ENCODE measurements around the gene VRK1. TPM values are rescaled to one million over a fixed set of nuclear protein-coding genes. Genes with fewer than 3 reads are reported as not detected.

VRK1 gene
- total and polyA plus RNA-seq, 9 donors, result 7.8 to 31.7 (median 16.9) TPM

DNA sequence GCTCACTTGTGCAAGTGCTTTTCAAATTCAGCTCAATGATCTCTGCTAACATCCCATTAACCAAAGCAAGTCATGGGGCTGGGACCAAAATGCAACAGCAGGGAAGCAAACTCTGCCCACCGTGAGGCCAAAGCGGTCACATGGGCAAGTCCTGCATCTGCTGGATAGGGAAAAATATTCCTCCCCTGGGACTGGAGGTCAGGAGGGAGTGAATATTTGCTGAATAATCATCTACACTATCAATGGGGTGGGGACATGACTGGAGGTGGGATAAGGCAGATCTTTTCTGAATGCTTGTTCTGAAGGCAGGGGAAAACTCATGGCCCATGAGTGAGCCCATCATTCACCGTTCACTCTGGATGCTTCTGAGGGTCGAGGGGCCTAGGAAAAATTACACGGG, 45.1 kb upstream of the VRK1 start:
- TF ChIP-seq, protein P1, sequence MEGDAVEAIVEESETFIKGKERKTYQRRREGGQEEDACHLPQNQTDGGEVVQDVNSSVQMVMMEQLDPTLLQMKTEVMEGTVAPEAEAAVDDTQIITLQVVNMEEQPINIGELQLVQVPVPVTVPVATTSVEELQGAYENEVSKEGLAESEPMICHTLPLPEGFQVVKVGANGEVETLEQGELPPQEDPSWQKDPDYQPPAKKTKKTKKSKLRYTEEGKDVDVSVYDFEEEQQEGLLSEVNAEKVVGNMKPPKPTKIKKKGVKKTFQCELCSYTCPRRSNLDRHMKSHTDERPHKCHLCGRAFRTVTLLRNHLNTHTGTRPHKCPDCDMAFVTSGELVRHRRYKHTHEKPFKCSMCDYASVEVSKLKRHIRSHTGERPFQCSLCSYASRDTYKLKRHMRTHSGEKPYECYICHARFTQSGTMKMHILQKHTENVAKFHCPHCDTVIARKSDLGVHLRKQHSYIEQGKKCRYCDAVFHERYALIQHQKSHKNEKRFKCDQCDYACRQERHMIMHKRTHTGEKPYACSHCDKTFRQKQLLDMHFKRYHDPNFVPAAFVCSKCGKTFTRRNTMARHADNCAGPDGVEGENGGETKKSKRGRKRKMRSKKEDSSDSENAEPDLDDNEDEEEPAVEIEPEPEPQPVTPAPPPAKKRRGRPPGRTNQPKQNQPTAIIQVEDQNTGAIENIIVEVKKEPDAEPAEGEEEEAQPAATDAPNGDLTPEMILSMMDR (IDR thresholded peaks at IDR 0.05), result no peak
- no peak for TF ChIP-seq POLR2A (IDR thresholded peaks at IDR 0.05)
- TF ChIP-seq EP300 (IDR thresholded peaks at IDR 0.05), result no peak
- H3K4me1 ChIP-seq (ENCODE audit: insufficient read depth), result no peaks in the 10 kb centered on the region
- no peak for DNase-seq
- no peaks in the 10 kb centered on the region for H3K27me3 ChIP-seq
- H3K36me3 ChIP-seq, result no peaks in the 10 kb centered on the region
- H3K9me3 ChIP-seq, result no peaks in the 10 kb centered on the region
- no peak overlapping the region for H3K27ac ChIP-seq
- H3K4me3 ChIP-seq, result no peak overlapping the region
- intact Hi-C loops (cut with DNase I), result no loop called here
- WGBS, 3 donors, result 64 to 74% (median 69%) methylated on average over 5 of the region's 5 CpGs

DNA sequence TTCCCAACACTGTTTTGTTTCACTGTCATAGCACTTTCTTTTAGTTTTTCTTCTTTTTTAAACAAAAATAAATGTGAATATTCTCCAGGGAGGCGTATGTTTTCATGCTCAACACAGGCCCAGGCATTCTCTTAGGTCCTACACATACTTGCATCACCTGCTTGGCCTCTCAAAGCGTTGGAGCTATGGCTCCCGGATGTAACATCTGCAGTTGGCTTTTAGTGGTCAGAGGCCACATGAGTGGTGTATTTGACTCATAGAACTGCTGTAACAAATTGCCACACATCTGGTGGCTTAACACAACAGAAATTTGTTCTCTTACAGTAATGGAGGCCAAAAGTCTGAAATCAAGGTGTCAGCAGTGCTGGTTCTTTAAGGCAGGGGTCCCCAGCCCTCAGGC, 44.6 kb upstream of the VRK1 start:
- H3K4me1 ChIP-seq (ENCODE audit: insufficient read depth), result no peaks in the 10 kb centered on the region
- no peak for DNase-seq
- intact Hi-C loops (cut with DNase I), result no loop called here
- H3K27me3 ChIP-seq, result no peaks in the 10 kb centered on the region
- no peaks in the 10 kb centered on the region for H3K9me3 ChIP-seq
- H3K36me3 ChIP-seq, result no peaks in the 10 kb centered on the region
- 79 to 84% (median 81%) methylated on average over 3 of the region's 3 CpGs for WGBS, 3 donors
- no peak overlapping the region for H3K27ac ChIP-seq
- no peak overlapping the region for H3K4me3 ChIP-seq
- TF ChIP-seq POLR2A (IDR thresholded peaks at IDR 0.05) (no peak), EP300 (IDR thresholded peaks at IDR 0.05) (no peak)
- TF ChIP-seq, protein P1 (IDR thresholded peaks at IDR 0.05), result no peak

DNA sequence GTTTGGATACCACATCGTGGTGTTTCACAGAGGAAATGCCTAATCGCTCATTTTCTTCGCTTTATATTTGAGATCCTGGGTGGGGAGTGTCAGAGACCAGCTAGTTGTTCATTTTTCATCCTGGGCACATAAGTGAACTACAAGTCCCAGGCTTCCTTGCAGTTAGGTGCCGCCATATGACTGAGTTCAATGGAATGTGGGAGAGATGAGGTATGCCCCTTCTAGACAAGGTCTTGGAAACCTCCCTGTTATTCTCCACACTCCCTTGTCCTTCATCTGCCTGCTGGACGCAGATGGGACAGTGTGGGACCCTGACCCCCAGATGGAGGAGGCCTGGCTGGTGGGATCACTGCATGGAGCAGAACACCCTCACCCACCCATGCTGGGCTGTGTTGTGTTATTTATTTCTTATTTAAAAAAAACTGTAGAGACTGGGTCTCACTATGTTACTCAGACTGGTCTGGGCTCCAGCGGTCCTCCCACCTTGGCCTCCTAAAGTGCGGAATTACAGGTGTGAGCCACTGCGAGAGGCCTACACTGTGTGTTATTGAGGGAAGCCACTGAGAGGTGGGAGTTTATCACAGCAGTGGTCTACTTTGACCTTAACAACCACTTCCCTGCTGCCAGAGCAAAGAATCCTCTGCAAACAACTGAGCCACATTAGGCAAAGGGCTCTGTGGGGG, 42.9 kb upstream of the VRK1 start:
- TF ChIP-seq EP300 (IDR thresholded peaks at IDR 0.05), result no peak
- Histone ChIP-seq H3K36me3 (no peaks in the 10 kb centered on the region), H3K4me1 (ENCODE audit: insufficient read depth) (no peaks in the 10 kb centered on the region), H3K4me3 (no peak overlapping the region), H3K9me3 (no peaks in the 10 kb centered on the region), H3K27me3 (no peaks in the 10 kb centered on the region), H3K27ac (no peak overlapping the region)
- intact Hi-C loops (cut with DNase I), result no loop called here
- 81 to 85% (median 82%) methylated on average over 8 of the region's 8 CpGs for WGBS, 3 donors
- no peak for DNase-seq

DNA sequence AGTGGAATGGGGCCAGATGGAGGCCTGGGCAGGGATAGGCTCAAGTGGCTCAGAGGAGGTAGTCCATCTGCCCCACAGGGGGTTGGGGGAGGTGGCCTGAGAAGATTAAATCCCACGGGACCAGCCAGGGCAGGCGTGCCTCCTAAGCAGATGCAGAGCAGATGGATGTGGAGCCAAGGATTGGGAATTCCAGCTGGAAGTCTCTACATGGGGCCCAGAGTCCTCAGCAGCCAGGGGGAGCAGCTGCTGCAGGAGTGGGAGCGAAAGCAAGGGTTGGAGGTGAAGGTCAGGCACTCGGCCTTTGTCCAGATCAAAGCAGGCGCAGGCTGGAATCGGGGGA, 42.4 kb upstream of the VRK1 start:
- 9 to 11% (median 10%) methylated on average over 6 of the region's 6 CpGs for WGBS, 3 donors
- Histone ChIP-seq H3K4me1 (ENCODE audit: insufficient read depth) (no peaks in the 10 kb centered on the region), H3K27ac (no peak overlapping the region), H3K4me3 (no peak overlapping the region), H3K27me3 (no peaks in the 10 kb centered on the region), H3K9me3 (no peaks in the 10 kb centered on the region), H3K36me3 (no peaks in the 10 kb centered on the region)
- TF ChIP-seq, protein P1 (IDR thresholded peaks at IDR 0.05), result no peak
- TF ChIP-seq POLR2A (IDR thresholded peaks at IDR 0.05), result no peak
- no peak for DNase-seq
- intact Hi-C loops (cut with DNase I), result no loop called here

DNA sequence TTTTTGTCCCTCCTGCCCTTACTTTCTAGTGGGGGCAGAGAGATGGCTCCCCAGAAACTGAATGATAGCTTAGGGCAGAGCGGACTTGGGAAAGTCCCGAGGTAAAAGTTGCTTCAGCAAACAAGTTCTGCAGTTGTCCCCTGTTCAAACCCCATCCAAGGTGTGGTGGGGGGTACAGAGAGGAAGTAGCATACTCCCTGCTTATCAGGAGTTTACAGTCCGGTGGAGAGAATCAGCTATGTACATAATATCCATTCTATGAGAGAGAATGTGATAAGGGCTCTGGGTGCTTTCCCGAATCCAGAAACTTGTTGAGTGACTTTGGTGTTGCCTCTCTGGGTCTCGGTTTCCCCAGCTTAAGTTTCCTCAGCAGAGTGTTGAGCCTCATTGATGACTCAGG, 40.4 kb upstream of the VRK1 start:
- intact Hi-C loops (cut with DNase I), result no loop called here
- no peak overlapping the region for H3K4me3 ChIP-seq
- H3K9me3 ChIP-seq, result no peaks in the 10 kb centered on the region
- no peaks in the 10 kb centered on the region for H3K4me1 ChIP-seq (ENCODE audit: insufficient read depth)
- WGBS, 3 donors, result 49 to 62% (median 51%) methylated on average over 5 of the region's 5 CpGs
- no peaks in the 10 kb centered on the region for H3K36me3 ChIP-seq
- no peak for DNase-seq
- no peaks in the 10 kb centered on the region for H3K27me3 ChIP-seq
- no peak overlapping the region for H3K27ac ChIP-seq
- TF ChIP-seq EP300 (IDR thresholded peaks at IDR 0.05) (no peak), POLR2A (IDR thresholded peaks at IDR 0.05) (no peak)
- TF ChIP-seq, protein P1 (IDR thresholded peaks at IDR 0.05), result no peak

All from ovary (tissue), 9 donors.